RCC 7860 (cell line): Measurements from ENCODE around the gene SLC8A3.
"Not testable (repeated sequence)": the region's sequence is repeated elsewhere in the genome, so short reads cannot be mapped to it uniquely, and the experiment has no call there.

ENCODE experiments used
- DNase-seq: peaks from one replicate; pipeline ENCODE4 v3.0.0-alpha.2; 2015; ENCODE audit warnings: low spot score
- FAIRE-seq: peaks from 2 replicates; lab custom pipeline; 2012; peaks lifted over from hg19 to GRCh38; lab: Jason Lieb, UNC

The SLC8A3 gene

GRCh38 chr14:70188659-70189455 is at the start of gene SLC8A3:
SLC8A3 (minus strand) TSS chr14:70188951; CDS start chr14:70168422, 20,529 bp downstream.
- DNase-seq (no peak), FAIRE-seq (no peak)

GRCh38 chr14:70237710-70238109 is 49.0 kb upstream of the SLC8A3 start:
- FAIRE-seq = no peak
- no peak for DNase-seq

GRCh38 chr14:70234066-70234950 is 45.6 kb upstream of the SLC8A3 start:
- FAIRE-seq = no peak
- DNase-seq = no peak

- DNase-seq, FAIRE-seq: not testable (repeated sequence)
Observed at GRCh38 chr14:70231756-70232544, 43.2 kb upstream of the SLC8A3 start.

- DNase-seq, FAIRE-seq: not testable (repeated sequence)
Observed at GRCh38 chr14:70229877-70230640, 41.3 kb upstream of the SLC8A3 start.

GRCh38 chr14:70213721-70214282 is 25.1 kb upstream of the SLC8A3 start:
- DNase-seq (no peak), FAIRE-seq (no peak)

GRCh38 chr14:70212752-70213151 is 24.0 kb upstream of the SLC8A3 start:
- DNase-seq (no peak), FAIRE-seq (no peak)

- DNase-seq (no peak), FAIRE-seq (no peak)
Observed at GRCh38 chr14:70208380-70208779, 19.6 kb upstream of the SLC8A3 start.

- no peak for FAIRE-seq
- no peak for DNase-seq
Observed at GRCh38 chr14:70203686-70204085, 14.9 kb upstream of the SLC8A3 start.

GRCh38 chr14:70201994-70202393 is 13.2 kb upstream of the SLC8A3 start:
- no peak for DNase-seq

GRCh38 chr14:70193396-70193795 is 4.6 kb upstream of the SLC8A3 start:
- no peak for FAIRE-seq
- DNase-seq = no peak

More at GRCh38 chr14:70201994-70202393, 13.2 kb upstream of the SLC8A3 start:
- FAIRE-seq = no peak

GRCh38 chr14:70192915-70193314 is 4.2 kb upstream of the SLC8A3 start:
- DNase-seq (no peak), FAIRE-seq (no peak)

- DNase-seq (no peak), FAIRE-seq (no peak)
Observed at GRCh38 chr14:70190156-70190555, 1.4 kb upstream of the SLC8A3 start.

GRCh38 chr14:70189456-70190077 is 816 bp upstream of the SLC8A3 start:
- FAIRE-seq (no peak), DNase-seq (no peak)

GRCh38 chr14:70188322-70188658 is 461 bp downstream of the SLC8A3 start:
- DNase-seq (no peak), FAIRE-seq (no peak)

GRCh38 chr14:70186900-70187451 is 1.8 kb downstream of the SLC8A3 start:
- FAIRE-seq (no peak), DNase-seq (no peak)

GRCh38 chr14:70183991-70184390 is 4.8 kb downstream of the SLC8A3 start:
- no peak for DNase-seq
- FAIRE-seq = no peak

- no peak for FAIRE-seq
- no peak for DNase-seq
Observed at GRCh38 chr14:70181276-70181675, 7.5 kb downstream of the SLC8A3 start.

- DNase-seq (no peak), FAIRE-seq (no peak)
Observed at GRCh38 chr14:70180718-70181117, 8.0 kb downstream of the SLC8A3 start.
